Stomach (tissue), 4 donors: ENCODE data around the gene RASGRP1.

Experiments used
- CTCF ChIP-seq, 7 experiments: fragments of 450-650 bp in 4 of 7; fragments of 200-600 bp in 3 of 7; sonication (generic) in 3 of 7; IDR thresholded peaks; one replicate each; pipeline ENCODE4 v1.5.1; 2016 to 2019; ENCODE audit warnings: antibody characterized with exemption in 7 of 7, control low read depth in 2 of 7, mild to moderate bottlenecking in 1 of 7
- POLR2A ChIP-seq, 4 donors: fragments of 450-650 bp; IDR thresholded peaks; one replicate each; pipeline ENCODE4 v1.6.1; 2016; ENCODE audit warnings: antibody characterized with exemption in 4 of 4, control low read depth in 2 of 4, mild to moderate bottlenecking in 1 of 4, moderate library complexity in 1 of 4

GRCh38 chr15:38587214-38587613 lies 22.6 kb upstream of the RASGRP1 start:
- TF ChIP-seq CTCF (IDR thresholded peaks at IDR 0.05) (no peak), POLR2A (IDR thresholded peaks at IDR 0.05) (no peak)
